BJ (cell line): Measurements from ENCODE around the gene DUSP28. TPM values are rescaled to one million over a fixed set of nuclear protein-coding genes. Genes with fewer than 3 reads are reported as not detected.

Experiments used
- CTCF ChIA-PET: fragments of 350-600 bp; formaldehyde crosslinking; extraction: SDS; loops from one replicate; lab custom pipeline; 2021; ENCODE audit warnings: antibody characterized with exemption, inconsistent platforms; lab: Yijun Ruan, JAX
- POLR2A ChIA-PET: fragments of 300-600 bp; sonication (Branson Sonifier 250); formaldehyde crosslinking; extraction: SDS; loops from one replicate; lab custom pipeline; 2021; ENCODE audit warnings: antibody characterized with exemption; lab: Charles Lee
- DNase-seq: peaks from one replicate; pipeline ENCODE4 v3.0.0-alpha.2; 2011; ENCODE audit warnings: low read depth
- H3K27me3 ChIP-seq: 2 replicates; pipeline ENCODE4 v1.6.0; 2011; ENCODE audit warnings: low read length; ENCODE audit not compliant: control insufficient read depth, insufficient read depth
- H3K36me3 ChIP-seq: 2 replicates; pipeline ENCODE4 v1.5.1; 2011; ENCODE audit warnings: low read length; ENCODE audit not compliant: control insufficient read depth, insufficient read depth
- H3K4me3 ChIP-seq: 2 replicates; pipeline ENCODE4 v1.5.1; 2011; ENCODE audit warnings: low read depth, mild to moderate bottlenecking, control low read depth, low read length
- polyA plus RNA-seq: library from polyadenylated mRNA; depleted of rRNA; stranded (reverse); fragments of >200 nt; gene quantifications from 2 replicates; pipeline ENCODE4 v1.2.3, GENCODE V29; 2011
- TF ChIP-seq, protein P1 (sequence below): IDR thresholded peaks from 2 replicates; pipeline ENCODE4 v1.5.1; 2011; ENCODE audit warnings: low read depth, mild to moderate bottlenecking, control low read depth, inconsistent platforms, low read length, moderate library complexity; ENCODE audit not compliant: insufficient read depth

DUSP28 gene
- polyA plus RNA-seq, 1 experiment, result 3.1 TPM

DNA sequence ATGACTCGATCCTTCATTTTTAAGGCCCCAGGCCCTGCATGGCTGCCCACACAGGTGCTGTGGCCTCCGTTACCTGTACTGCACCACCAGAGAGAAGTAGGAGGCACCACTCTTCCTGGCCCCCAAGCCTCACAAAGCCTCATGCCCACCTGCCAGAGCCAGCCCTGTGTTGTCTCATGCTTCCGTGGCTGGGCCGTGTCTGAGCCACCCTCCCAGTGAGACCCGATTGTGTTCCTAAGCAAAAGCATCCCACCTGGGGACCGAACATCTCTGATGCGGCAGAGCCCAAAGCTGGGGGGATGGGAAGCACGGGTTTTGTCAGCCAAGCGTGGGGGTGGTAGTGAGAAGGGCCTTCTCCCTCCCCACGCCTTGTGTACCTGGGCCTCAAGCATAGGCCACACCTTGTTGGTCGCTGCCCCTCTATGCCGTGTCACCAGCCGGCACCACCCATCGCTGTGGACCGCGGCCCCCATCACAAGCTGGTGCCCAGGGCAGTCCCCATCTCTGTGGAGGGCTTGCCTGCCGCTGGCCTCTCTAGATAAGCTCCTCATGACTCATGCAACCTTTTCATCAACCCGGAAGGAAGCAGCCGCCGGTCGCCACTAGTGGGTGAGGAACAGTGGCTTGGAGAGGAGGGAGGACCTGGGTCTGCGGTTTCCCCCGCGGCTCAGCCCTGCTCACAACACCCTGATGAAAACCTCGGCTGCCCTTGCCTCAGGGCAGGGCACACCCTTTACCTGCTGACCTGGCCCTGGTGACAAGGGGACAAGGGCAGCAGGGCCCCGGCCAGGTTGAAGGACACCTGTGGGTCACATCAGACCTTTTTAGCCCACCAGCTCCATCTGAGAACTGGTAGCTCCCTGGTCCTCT lies 5.4 kb downstream of the DUSP28 start:
- TF ChIP-seq, protein P1, sequence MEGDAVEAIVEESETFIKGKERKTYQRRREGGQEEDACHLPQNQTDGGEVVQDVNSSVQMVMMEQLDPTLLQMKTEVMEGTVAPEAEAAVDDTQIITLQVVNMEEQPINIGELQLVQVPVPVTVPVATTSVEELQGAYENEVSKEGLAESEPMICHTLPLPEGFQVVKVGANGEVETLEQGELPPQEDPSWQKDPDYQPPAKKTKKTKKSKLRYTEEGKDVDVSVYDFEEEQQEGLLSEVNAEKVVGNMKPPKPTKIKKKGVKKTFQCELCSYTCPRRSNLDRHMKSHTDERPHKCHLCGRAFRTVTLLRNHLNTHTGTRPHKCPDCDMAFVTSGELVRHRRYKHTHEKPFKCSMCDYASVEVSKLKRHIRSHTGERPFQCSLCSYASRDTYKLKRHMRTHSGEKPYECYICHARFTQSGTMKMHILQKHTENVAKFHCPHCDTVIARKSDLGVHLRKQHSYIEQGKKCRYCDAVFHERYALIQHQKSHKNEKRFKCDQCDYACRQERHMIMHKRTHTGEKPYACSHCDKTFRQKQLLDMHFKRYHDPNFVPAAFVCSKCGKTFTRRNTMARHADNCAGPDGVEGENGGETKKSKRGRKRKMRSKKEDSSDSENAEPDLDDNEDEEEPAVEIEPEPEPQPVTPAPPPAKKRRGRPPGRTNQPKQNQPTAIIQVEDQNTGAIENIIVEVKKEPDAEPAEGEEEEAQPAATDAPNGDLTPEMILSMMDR, result no peak
- no peak overlapping the region for H3K4me3 ChIP-seq
- H3K36me3 ChIP-seq, result no peaks in the 10 kb centered on the region
- no peaks in the 10 kb centered on the region for H3K27me3 ChIP-seq
- no peak for DNase-seq
- ChIA-PET CTCF (interaction anchor here (1.1 to 3.1 kb wide), 9 partner anchors 12 to 262 kb away, joined by 3 to 34 read pairs (median 5); partner anchors contain the start of gene CAPN10), POLR2A (interaction anchor here (1.0 kb wide), 1 partner anchor 8 kb away, joined by 3 read pairs; no protein-coding TSS in a partner anchor)

DNA sequence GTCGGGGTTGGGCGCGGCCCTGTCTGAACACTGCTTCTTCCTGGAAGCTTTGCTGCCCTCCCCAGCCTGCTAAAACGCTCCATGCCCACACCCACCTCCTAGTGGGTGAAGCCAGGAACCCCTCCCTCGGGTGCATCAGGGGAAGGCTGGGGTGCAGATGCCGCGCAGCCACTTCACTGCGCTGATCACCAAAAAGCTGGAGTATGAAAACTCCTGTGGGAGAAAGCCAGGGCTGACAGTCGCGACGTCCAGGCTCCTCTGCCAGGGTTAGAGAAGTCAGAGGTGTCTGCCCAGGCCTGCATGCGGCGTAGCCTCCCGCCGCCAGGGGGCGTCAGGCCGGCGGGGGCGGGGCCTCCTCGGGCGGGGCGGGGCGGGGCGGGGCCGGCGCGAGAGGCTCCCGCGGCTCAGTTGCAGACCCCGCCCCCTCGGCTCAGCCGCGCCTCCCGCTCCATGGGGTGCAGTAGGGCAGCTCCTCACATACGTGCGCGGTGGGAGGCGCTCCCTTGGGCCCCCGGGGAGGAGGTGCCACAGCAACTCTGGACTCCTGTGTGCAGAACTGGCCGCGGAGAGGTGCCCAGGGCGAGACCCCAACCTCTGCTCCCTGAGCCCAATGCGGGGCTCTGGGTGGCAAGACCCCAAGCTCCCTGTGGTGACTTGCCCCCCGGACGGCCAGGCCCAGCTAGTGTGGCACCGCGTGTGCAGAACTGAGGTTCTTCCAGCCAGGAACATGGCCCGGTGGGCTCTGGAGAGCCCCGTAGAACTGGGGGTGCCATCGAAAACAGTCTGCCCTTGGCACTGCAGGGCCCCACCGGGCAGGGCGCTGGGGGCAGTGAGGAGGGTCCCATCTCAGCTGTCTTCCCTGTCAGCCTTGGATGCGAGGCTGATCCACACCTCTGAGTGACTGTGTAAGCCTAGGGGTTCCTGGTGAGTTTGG lies 6.3 kb downstream of the DUSP28 start:
- Histone ChIP-seq H3K27me3 (no peaks in the 10 kb centered on the region), H3K36me3 (no peaks in the 10 kb centered on the region), H3K4me3 (peak overlapping the region; percentile 25)
- ChIA-PET POLR2A (interaction anchor here (1.0 kb wide), 1 partner anchor 9 kb away, joined by 3 read pairs; no protein-coding TSS in a partner anchor), CTCF (interaction anchor here (1.1 to 3.1 kb wide), 10 partner anchors 13 to 261 kb away, joined by 3 to 34 read pairs (median 5); partner anchors contain the start of gene CAPN10)
- TF ChIP-seq, protein P1, result peak; percentile 77
- no peak for DNase-seq

DNA sequence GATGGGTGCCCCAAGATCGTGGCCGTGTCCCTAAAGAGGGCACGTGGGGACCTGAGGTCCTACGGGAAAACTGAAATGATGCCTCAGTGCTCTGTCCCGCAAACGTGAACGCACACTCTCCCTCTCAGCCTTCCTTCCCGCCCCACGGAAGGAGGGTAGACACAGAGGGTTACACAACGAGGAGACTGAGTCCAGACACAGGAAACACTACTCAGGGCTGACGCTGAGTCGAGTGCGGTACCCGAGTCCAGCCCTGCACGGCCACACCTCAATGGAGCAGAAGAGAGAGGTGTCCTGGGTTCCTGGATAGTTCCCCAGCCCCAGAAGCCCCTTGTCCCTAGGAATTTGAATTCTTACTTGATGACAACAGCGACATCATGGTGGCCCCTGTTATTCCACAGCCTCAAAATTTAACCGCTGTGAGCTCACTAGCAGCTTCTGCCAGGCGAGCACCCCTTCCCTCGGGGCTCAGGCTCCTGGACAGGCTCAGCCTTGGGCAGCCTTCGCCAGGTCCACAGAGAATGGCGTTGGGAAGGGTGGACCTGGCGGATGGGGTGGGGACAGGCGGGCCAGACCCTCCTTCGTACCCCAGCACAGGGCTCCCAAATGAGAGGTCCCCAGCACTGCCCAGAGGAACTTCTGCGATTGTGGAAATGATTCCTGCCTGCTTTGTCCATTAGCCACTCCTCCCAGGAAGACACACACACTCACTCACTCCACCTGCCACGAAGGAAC lies 7.1 kb downstream of the DUSP28 start:
- TF ChIP-seq, protein P1, result no peak
- H3K4me3 ChIP-seq, result peak overlapping the region; percentile 57
- ChIA-PET CTCF (interaction anchor here (1.1 to 3.1 kb wide), 8 partner anchors 13 to 260 kb away, joined by 3 to 34 read pairs (median 5); partner anchors contain the start of gene CAPN10), POLR2A (interaction anchor here (1.0 kb wide), 1 partner anchor 10 kb away, joined by 3 read pairs; no protein-coding TSS in a partner anchor)
- DNase-seq, result no peak
- no peaks in the 10 kb centered on the region for H3K36me3 ChIP-seq
- H3K27me3 ChIP-seq, result no peaks in the 10 kb centered on the region

DNA sequence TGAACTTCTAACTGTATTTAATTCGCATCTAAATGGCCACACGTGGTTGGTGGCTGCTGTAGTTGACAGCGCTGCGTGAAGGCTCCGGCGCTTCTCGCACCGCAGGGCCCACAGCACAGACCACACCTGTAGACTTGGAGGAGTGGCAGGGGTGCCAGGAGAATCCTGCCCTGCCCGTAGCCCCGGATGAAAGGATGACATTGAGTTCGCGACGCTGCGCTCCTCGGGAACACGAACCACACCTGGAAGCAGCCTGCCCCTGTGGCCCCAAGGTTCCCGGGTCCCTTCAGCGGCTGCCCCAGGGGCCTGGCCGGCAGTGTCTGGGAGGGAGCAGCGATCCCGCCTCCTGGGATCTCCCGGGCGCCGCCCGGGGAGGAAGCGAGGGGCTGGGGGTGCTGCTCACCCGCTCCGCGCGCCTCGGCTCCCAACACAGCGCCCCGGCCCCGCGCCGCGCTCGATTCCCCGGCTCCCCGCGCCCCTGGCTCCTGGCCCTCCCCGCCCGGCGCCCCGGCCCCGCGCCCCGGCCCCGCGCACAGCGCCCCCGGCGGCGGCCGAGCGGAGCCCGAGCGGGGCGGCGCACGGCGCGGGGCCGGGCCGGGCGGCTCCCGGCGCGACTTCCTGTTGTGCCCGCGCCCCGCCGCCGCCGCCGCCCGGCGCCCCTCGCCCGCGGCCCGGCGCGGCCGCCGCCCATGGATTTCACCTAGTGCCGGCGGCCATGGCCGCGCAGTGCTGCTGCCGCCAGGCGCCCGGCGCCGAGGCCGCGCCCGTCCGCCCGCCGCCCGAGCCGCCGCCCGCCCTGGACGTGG lies 7.9 kb downstream of the DUSP28 start, which contains the start of gene RNPEPL1:
TSS of gene RNPEPL1 (plus strand) at position 613 of the 806 bp plus-strand sequence. CDS start at position 716, 103 bp downstream.
- no peak for DNase-seq
- TF ChIP-seq, protein P1, result no peak
- CTCF ChIA-PET, result interaction anchor here (1.4 to 3.1 kb wide), 3 partner anchors 12 to 18 kb away, joined by 4 to 34 read pairs (median 5); partner anchors contain the start of gene CAPN10
- Histone ChIP-seq H3K4me3 (peak within 1 kb of the TSS; percentile 57), H3K27me3 (no peaks in the 10 kb centered on the region), H3K36me3 (no peaks in the 10 kb centered on the region)
- POLR2A ChIA-PET, result no interaction called here
